Measurements from ENCODE around the gene APLP2.
"Not testable (repeated sequence)": the region's sequence is repeated elsewhere in the genome, so short reads cannot be mapped to it uniquely, and the experiment has no call there.

Gene APLP2

GRCh38 chr11:130069659-130070108 is at the start of gene APLP2:
Gene APLP2 (plus strand): TSS chr11:130069894. CDS start chr11:130069978, 84 bp downstream.
- DNase-seq: peak; percentile 94

DNA sequence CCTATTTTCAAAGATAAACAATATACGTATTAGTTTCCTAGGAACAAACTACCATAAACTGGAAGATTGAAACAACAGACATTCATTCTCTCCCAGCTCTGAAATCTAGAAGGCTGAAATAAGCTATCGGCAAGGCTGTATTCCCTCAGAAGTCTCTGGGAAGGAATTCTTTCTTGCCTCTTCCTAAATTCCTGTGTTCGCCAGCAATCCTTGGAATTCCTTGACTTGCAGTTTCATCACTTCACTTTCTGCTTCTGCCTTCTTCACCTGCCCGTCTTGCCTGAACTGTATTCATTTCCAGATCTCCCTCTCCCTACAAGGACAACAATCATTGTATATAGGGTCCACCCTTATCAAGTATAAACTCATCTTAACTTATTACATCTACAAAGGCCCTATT is 49.4 kb upstream of the APLP2 start:
- DNase-seq: no peak

- not testable (repeated sequence) for DNase-seq
Measured at GRCh38 chr11:130021606-130022005, 48.1 kb upstream of the APLP2 start.

DNA sequence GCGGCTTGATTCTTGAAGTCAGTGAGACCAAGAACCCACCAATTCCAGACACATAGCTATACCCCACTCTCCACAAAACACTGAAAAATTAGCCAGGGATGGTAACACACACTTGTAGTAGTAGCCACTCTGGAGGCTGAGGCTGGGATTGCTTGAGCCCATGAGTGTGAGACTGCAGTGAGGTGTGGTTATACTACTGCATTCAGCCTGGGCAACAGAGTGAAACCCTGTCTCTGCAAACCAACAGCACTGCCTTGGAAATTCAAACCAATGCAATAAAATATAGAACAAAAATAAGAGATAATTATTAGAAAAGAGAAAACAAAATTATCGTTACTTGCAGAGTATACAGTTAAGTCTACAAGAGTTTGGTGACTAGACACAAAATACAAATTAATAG is 46.9 kb upstream of the APLP2 start:
- no peak for DNase-seq

DNA sequence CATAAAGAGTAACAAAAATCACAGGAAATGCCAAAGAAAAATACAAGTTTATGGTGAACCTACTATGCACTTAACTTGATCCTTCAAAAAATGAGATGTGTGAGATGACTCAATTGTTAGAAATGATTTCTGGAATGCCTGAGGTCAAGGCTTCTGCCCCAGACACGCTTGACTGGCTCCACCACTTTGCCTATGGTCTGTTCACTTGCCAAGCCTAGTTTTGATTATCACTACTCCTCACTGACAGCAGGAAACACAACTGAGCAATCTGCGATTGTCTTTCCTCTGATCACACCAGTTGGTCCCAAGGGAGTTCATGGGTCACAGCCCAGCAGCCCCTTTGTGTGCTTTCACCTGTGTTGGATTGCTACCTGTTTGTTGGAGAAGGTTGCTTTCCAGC is 46.5 kb upstream of the APLP2 start:
- DNase-seq: no peak

GRCh38 chr11:130024361-130024760 is 45.3 kb upstream of the APLP2 start:
- no peak for DNase-seq

- no peak for DNase-seq
Measured at GRCh38 chr11:130025371-130025770, 44.3 kb upstream of the APLP2 start.

DNA sequence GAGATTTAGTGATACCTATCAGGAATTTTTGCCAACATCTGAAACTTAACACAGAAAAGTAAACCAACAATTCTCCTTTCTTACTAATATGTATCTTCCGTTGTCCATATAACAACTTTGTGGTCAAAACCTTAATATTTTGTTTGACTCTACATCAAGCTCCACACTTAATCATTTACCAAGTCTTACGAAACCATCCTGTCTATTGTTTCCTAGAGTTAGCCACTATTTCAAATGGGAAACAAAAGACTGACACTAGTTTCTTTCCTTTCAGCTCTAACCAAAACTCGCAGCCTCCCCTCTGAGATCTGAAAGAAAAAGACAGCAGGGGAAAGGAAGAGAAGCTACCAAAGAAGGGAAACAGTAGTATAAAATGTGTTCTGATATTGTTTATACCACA is 40.6 kb upstream of the APLP2 start:
- DNase-seq: no peak

DNA sequence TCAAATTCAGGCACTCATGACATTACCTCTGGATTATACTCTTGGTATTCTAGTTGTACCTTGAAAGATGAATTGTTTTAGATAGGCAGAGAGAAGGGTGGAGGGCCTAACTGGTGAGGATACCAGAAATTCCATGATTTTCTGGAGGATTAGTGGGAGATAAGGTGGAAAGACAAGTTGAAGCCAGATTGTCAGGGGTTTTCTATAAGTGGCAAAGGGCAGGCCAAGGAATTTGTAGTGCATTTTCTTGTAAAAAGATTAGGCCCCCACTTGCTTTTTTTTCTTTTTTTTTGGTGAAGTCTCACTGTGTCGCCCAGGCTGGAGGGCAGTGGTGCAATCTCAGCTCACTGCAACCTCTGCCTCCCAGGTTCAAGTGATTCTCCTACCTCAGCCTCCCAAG is 38.6 kb upstream of the APLP2 start:
- no peak for DNase-seq

DNA sequence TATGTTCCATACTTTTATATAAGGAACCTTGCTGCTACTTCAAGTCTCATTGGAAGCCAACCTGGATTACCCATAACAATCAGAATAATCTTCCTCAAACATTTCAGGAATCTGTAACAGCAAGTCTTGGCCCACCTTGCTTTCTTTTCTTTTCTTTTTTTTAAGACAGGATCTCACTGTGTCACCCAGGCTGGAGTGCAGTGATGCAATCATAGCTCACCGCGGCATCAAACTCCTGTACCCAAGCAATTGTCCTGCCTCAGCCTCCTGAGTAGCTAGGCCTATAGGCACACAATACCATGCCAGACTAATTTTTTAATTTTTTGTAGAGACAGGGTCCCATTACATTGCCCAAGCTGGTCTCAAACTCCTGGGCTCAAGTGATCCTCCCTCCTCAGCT is 37.7 kb upstream of the APLP2 start:
- no peak for DNase-seq

DNA sequence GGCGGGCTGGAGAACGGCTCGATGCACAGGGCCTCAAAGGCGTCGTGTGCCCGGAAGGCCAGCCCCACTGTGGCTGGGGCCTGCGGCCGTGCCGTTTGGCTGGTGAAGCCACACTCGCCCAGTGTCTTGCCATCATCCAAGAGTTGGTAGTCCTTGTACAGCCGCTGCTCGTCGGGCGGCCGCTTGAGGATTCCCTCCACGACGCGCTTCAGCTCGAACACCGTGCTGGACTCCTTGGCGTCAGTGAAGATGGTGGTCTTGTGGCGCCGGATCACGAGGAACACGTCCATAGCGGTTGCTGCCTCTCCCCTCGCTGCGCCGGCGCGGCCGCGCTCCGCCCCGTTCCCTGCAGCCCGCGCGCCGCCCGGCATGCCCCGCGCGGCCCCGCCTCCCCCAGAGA is 36.8 kb upstream of the APLP2 start:
- DNase-seq: no peak

DNA sequence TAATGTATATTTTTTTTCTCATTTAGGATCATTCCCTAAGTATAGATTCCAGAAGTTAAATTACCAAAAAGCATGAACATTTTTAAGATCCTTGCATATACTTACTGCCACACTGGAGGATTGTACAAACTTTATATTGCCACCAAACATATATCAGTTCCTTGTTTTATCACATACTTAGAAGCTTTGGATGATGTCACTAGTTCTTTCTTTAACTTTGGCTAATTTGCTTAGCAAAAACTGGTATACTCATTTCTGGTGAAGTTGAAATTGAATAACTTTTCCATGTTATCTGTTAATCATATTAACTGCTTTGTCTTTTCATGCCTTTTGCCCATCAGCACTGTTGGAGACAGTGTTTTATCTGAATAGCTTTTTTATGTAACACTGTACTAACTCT is 35.5 kb upstream of the APLP2 start:
- DNase-seq: no peak

DNA sequence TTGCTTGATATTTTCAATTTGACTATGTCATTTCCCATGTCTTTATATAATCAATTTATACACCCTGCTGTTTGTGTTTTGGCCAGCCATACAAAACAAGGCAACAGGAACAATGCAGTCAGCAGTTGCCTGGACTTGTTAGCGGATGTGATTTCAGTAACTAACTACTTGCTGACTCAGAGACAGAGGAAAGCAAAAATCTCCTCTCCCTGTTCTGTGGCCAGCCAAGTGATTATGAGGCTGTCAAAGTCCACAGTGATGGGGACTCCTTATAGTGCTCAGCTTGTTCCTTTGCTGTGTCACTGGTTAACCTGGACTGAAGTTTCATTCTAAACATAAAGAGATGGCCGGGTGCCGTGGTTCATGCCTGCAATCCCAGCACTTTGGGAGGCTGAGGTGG is 32.6 kb upstream of the APLP2 start:
- DNase-seq: no peak

- no peak for DNase-seq
Measured at GRCh38 chr11:130037881-130038585, 31.7 kb upstream of the APLP2 start.

GRCh38 chr11:130040281-130040940 is 29.3 kb upstream of the APLP2 start:
- DNase-seq: no peak

- no peak for DNase-seq
Measured at GRCh38 chr11:130042093-130042591, 27.6 kb upstream of the APLP2 start.

DNA sequence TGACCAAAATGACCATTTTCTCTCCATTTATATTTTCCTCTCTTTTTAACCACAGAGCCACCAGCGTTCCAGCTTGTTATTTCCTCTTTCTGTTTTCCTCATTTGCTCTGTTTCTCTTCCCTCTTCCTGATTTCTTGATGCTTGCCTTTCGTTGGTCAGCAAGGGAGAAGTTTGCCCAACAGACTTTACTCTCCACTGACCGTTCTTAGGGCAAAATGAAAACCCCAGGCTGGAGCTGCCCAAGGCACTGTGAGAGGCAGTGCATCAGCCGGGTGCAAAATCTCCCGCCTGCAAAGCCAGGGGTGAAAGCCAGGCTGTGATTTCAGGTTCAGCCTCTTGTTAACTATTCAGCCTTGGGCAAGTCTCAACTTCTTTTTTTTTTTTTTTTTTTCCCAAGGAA is 26.1 kb upstream of the APLP2 start:
- no peak for DNase-seq

DNA sequence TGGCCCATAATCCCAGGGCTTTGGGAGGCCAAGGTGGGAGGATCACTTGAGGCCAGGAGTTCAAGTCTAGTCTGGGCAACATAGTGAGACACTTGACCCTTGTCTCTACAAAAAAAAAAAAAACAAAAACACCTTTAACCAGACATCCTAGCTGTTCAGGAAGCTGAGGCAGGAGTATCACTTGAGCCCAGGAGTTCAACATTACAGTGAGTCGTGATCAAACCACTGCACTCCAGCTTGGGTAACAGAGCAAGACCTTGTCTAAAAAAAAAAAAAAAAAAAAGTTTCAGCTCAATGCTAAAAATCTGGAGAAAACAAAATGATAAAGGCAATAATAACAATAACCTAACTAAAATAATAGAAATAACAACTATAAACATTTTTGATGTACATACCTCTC is 22.6 kb upstream of the APLP2 start:
- DNase-seq: no peak

DNA sequence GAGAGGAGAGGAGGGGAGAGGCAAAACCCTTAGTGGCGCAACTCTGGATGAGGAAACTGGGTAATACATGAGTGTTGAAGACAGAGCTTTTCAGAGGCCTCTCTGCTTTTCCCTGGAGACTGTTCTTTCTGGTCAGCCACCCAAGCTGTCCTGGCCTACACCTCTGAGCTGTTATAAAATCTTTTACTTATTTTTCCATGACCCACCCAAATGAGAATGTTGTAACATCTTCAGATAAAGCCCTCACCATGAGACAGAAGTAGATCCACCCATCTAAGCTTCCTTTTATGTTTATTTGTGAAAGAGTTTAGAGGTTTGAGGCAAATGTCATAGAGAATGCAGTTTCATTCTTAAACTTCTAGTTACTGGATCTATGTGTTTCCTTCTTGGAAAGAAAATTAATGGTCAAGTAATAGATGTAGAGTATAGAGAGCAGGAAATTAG is 20.3 kb upstream of the APLP2 start:
- DNase-seq: no peak

DNA sequence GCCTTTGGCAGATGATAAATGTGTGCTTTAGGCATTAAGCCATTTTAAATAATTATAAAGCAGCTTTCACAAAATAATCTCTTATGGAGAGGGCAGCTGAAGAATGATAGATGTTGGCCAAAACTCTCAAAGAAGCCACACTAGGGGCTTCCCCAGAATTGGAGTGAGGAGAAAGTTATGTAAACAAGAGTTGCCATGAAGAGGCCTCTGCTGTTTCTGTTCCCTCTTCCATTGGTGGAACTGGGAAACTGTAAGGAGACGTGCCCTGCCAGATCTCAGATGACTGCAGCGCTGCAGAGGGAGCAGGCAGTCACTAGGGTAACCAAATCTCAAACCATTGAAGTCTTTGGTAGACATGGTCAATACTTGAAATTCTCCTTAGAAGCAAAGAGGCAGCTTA is 19.4 kb upstream of the APLP2 start:
- no peak for DNase-seq

GRCh38 chr11:130051082-130051481 is 18.6 kb upstream of the APLP2 start:
- no peak for DNase-seq

- DNase-seq: no peak
Measured at GRCh38 chr11:130052567-130052966, 17.1 kb upstream of the APLP2 start.

- no peak for DNase-seq
Measured at GRCh38 chr11:130054966-130055365, 14.7 kb upstream of the APLP2 start.

DNA sequence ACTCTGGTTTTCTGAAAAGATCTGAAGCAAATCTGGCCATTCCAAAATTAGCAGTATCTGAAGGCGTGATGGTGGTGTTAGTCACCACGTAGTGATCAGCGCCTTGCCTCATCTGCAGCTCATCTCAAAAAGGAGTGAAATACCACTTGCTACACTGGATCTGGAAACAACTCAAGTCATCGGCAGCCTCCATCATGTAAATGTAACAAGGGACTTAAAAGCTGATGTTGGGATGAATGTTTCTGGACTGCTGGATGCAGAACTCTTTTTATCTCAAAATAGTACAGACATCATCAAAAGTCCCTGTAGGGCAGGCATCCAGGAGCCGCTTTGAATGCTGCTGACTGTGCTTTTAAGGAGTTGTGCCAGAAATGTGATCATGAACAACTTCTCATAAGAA is 14.1 kb upstream of the APLP2 start:
- DNase-seq: no peak

- DNase-seq: no peak
Measured at GRCh38 chr11:130061017-130061416, 8.7 kb upstream of the APLP2 start.

All from activated CD4-positive, alpha-beta T cell treated with anti-CD3 and anti-CD28 coated beads for 1 hour (primary cell).